ENCODE results near the gene PTPRD.
"Not testable (repeated sequence)": the region's sequence is repeated elsewhere in the genome, so short reads cannot be mapped to it uniquely, and the experiment has no call there.

GRCh38 chr9:9426454-9426853 lies 1186.3 kb downstream of the PTPRD start:
- not testable (repeated sequence) for TF ChIP-seq CTCF (conservative IDR thresholded peaks at IDR 0.05 in 1 of 2, IDR thresholded peaks at IDR 0.05 in 1 of 2; ENCODE audit: extremely low read depth in 1 of 2, insufficient read depth in 1 of 2, low read depth in 1 of 2, low read length in 2 of 2); EZH2 (IDR thresholded peaks at IDR 0.05; ENCODE audit: borderline replicate concordance, low read length)
